Measurements from ENCODE around the gene NSF. TPM values are rescaled to one million over a fixed set of nuclear protein-coding genes. Genes with fewer than 3 reads are reported as not detected.
"Not testable (repeated sequence)": the region's sequence is repeated elsewhere in the genome, so short reads cannot be mapped to it uniquely, and the experiment has no call there.

The NSF gene
- total RNA-seq, 1 donor: 83.8 TPM

GRCh38 chr17:46756861-46757260, 166.4 kb downstream of the NSF start:
- DNase-seq (ENCODE audit: low read depth): no peak
- TF ChIP-seq CTCF (IDR thresholded peaks at IDR 0.05; ENCODE audit: insufficient read depth, low read depth, low read length): no peak
- H3K4me3 ChIP-seq (ENCODE audit: low read depth, low read length): no peak overlapping the region

- not testable (repeated sequence) for DNase-seq (ENCODE audit: low read depth); H3K4me3 ChIP-seq (ENCODE audit: low read depth, low read length)
Observed at GRCh38 chr17:46757588-46757987, 167.1 kb downstream of the NSF start.

- H3K4me3 ChIP-seq (ENCODE audit: low read depth, low read length): no peak overlapping the region
- no peak for TF ChIP-seq CTCF (IDR thresholded peaks at IDR 0.05; ENCODE audit: insufficient read depth, low read depth, low read length)
- DNase-seq (ENCODE audit: low read depth): no peak
Observed at GRCh38 chr17:46758614-46759013, 168.1 kb downstream of the NSF start.

DNA sequence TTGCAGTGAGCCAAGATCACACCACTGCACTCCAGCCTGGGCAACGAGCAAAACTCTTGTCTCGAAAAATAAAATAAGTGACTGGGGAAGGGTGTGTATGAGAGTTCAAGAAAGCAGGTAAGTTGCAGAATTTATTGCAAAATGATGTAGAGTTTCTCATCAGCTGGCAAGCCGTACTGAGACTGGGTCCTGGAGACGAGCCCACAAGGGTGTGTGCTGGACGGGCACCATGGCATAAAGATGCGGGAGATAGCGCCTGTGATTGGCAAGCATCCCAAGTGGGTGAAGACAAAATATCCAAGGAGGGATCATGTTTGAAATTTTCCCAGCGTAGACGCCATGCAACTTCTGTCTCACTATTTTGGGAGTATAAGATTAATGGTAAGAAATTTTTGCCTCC, 168.7 kb downstream of the NSF start:
- no peak overlapping the region for H3K4me3 ChIP-seq (ENCODE audit: low read depth, low read length)
- DNase-seq (ENCODE audit: low read depth): no peak
- no peak for TF ChIP-seq CTCF (IDR thresholded peaks at IDR 0.05; ENCODE audit: insufficient read depth, low read depth, low read length)

- H3K4me3 ChIP-seq (ENCODE audit: low read depth, low read length): no peak overlapping the region
- TF ChIP-seq CTCF (IDR thresholded peaks at IDR 0.05; ENCODE audit: insufficient read depth, low read depth, low read length): no peak
- DNase-seq (ENCODE audit: low read depth): no peak
Observed at GRCh38 chr17:46763416-46763815, 172.9 kb downstream of the NSF start.

- no peak for TF ChIP-seq CTCF (IDR thresholded peaks at IDR 0.05; ENCODE audit: insufficient read depth, low read depth, low read length)
- DNase-seq (ENCODE audit: low read depth): no peak
- no peak overlapping the region for H3K4me3 ChIP-seq (ENCODE audit: low read depth, low read length)
Observed at GRCh38 chr17:46764000-46764708, 173.7 kb downstream of the NSF start.

DNA sequence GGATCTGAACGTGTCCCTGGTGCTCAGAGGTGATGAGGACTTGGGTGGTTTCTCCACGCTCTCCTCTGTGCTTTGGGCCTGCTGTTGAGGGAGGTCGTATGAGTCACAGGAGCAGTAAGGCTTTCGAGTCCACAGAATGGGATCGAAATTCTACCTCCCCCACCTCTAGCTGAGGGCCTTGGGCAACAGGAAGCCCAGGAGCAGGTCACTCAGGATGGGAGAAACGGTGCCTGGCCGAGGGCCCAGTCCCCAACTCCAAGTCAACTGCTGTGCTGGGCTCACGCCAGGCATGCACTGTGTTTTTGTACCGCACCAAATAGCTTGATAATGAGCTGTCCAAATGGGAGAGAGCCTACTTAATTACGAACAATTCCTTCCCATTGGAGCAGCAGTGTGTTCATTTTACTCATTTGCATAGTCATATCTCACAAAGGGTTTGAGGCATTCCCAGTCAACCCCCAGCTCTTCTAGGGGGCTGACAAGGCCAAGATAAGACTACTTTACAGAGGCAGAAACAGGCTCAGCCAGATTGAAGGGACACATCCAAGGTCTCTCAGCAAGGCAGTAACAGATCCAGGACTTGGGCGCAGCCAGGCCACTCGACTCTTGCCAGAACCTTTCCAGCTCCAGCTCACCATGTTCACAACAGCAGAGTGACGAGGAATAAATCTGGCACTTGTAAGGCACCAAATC, 174.4 kb downstream of the NSF start:
- peak; percentile 75 for DNase-seq (ENCODE audit: low read depth)
- H3K4me3 ChIP-seq (ENCODE audit: low read depth, low read length): no peak overlapping the region
- no peak for TF ChIP-seq CTCF (IDR thresholded peaks at IDR 0.05; ENCODE audit: insufficient read depth, low read depth, low read length)
